ENCODE results near the gene GPATCH3. TPM values are rescaled to one million over a fixed set of nuclear protein-coding genes. Genes with fewer than 3 reads are reported as not detected.
"Not testable (repeated sequence)": the region's sequence is repeated elsewhere in the genome, so short reads cannot be mapped to it uniquely, and the experiment has no call there.

The GPATCH3 gene
- polyA plus RNA-seq, 1 donor (not counting 4 experiments of a cell fraction or from before 2014, with no cell fraction given), result 5.7 TPM

DNA sequence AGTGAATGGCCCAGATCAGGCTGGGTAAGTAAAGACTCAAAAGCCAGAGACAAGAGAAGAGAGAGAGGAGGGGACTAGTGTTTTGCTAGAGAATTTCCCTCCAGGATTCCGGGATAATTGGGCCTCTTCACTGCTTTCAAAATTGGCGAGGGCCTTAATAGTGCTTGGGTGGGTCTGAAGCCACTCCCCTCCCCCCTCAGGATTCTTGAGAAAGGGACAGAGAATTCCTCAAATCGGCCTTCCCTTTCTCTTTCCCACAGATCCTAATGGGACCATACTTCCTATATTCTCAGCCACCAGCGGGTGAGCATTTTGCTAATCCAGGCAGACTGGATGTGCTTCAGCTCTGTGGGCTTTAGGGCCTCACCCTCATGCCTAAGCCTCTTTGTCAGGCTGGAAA, 25.4 kb downstream of the GPATCH3 start:
- no peaks in the 10 kb centered on the region for H4K20me1 ChIP-seq (ENCODE audit: control insufficient read depth, extremely low read depth, insufficient read depth, low read length)
- no peaks in the 10 kb centered on the region for H3K27me3 ChIP-seq (ENCODE audit: control insufficient read depth, extremely low read depth, insufficient read depth, low read length)
- dilution Hi-C loops (cut with MboI; ENCODE audit: extremely low pct_ligation_motif_present, low sequenced_read_pairs), result no loop called here
- FAIRE-seq (no peak), DNase-seq (ENCODE audit: low read depth, low spot score) (no peak)
- H3K27ac ChIP-seq (ENCODE audit: control insufficient read depth, insufficient read depth, low read length), result peak overlapping the region; percentile 27
- H3K4me3 ChIP-seq (ENCODE audit: control insufficient read depth in 2 of 3, extremely low read depth in 1 of 3, insufficient read depth in 2 of 3, low read depth in 1 of 3, low read length in 3 of 3), result no peak overlapping the region
- TF ChIP-seq, protein P1, sequence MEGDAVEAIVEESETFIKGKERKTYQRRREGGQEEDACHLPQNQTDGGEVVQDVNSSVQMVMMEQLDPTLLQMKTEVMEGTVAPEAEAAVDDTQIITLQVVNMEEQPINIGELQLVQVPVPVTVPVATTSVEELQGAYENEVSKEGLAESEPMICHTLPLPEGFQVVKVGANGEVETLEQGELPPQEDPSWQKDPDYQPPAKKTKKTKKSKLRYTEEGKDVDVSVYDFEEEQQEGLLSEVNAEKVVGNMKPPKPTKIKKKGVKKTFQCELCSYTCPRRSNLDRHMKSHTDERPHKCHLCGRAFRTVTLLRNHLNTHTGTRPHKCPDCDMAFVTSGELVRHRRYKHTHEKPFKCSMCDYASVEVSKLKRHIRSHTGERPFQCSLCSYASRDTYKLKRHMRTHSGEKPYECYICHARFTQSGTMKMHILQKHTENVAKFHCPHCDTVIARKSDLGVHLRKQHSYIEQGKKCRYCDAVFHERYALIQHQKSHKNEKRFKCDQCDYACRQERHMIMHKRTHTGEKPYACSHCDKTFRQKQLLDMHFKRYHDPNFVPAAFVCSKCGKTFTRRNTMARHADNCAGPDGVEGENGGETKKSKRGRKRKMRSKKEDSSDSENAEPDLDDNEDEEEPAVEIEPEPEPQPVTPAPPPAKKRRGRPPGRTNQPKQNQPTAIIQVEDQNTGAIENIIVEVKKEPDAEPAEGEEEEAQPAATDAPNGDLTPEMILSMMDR (optimal IDR thresholded peaks at IDR 0.05 in 1 of 3, IDR thresholded peaks at IDR 0.05 in 1 of 3, conservative IDR thresholded peaks at IDR 0.05 in 1 of 3; ENCODE audit: extremely low read depth in 1 of 3, insufficient read depth in 2 of 3, low read length in 3 of 3), result no peak
- no peak for TF ChIP-seq EZH2 (IDR thresholded peaks at IDR 0.05; ENCODE audit: low read length)
- H3K36me3 ChIP-seq (ENCODE audit: control insufficient read depth in 2 of 2, extremely low read depth in 1 of 2, insufficient read depth in 2 of 2, low read length in 2 of 2), result peaks cover 8 to 24% of the 10 kb centered on the region in 2 experiments
- no peak overlapping the region for H3K9ac ChIP-seq (ENCODE audit: control insufficient read depth, extremely low read depth, insufficient read depth, low read length)
- H3K79me2 ChIP-seq (ENCODE audit: control insufficient read depth, insufficient read depth, low read length), result no peaks in the 10 kb centered on the region
- no peaks in the 10 kb centered on the region for H3K9me1 ChIP-seq (ENCODE audit: control insufficient read depth, extremely low read depth, insufficient read depth, low read length)
- H3K4me1 ChIP-seq (ENCODE audit: control insufficient read depth, extremely low read depth, insufficient read depth, low read length), result peaks cover 34% of the 10 kb centered on the region
- no peak overlapping the region for H2AFZ ChIP-seq (ENCODE audit: control insufficient read depth, low read length)
- no peak overlapping the region for H3K4me2 ChIP-seq (ENCODE audit: control insufficient read depth, extremely low read depth, insufficient read depth, low read depth, low read length)
- no peaks in the 10 kb centered on the region for H3K9me3 ChIP-seq (ENCODE audit: control insufficient read depth, low read depth, low read length)

DNA sequence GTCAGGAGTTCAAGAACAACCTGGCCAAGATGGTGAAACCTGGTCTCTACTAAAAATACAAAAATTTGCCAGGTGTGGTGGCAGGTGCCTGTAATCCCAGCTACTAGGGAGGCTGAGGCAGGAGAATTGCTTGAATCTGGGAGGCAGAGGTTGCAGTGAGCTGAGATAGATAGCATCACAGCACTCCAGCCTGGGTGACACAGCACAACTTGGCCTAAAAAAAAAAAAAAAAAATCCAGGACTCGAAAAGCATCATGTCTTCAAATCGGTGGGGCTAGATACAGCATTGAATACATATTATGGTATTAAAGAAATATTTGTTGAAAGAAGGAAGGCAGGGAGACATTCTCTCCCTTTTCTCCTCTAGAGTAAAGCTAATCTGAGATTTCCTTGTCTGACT, 27.2 kb downstream of the GPATCH3 start:
- H3K4me3 ChIP-seq (ENCODE audit: control insufficient read depth in 2 of 3, extremely low read depth in 1 of 3, insufficient read depth in 2 of 3, low read depth in 1 of 3, low read length in 3 of 3); DNase-seq (ENCODE audit: low read depth, low spot score); H3K4me2 ChIP-seq (ENCODE audit: control insufficient read depth, extremely low read depth, insufficient read depth, low read depth, low read length); H3K79me2 ChIP-seq (ENCODE audit: control insufficient read depth, insufficient read depth, low read length); H2AFZ ChIP-seq (ENCODE audit: control insufficient read depth, low read length); H4K20me1 ChIP-seq (ENCODE audit: control insufficient read depth, extremely low read depth, insufficient read depth, low read length); FAIRE-seq; H3K36me3 ChIP-seq (ENCODE audit: control insufficient read depth in 2 of 2, extremely low read depth in 1 of 2, insufficient read depth in 2 of 2, low read length in 2 of 2); H3K9ac ChIP-seq (ENCODE audit: control insufficient read depth, extremely low read depth, insufficient read depth, low read length); H3K9me1 ChIP-seq (ENCODE audit: control insufficient read depth, extremely low read depth, insufficient read depth, low read length); H3K27me3 ChIP-seq (ENCODE audit: control insufficient read depth, extremely low read depth, insufficient read depth, low read length); dilution Hi-C loops (cut with MboI; ENCODE audit: extremely low pct_ligation_motif_present, low sequenced_read_pairs); H3K9me3 ChIP-seq (ENCODE audit: control insufficient read depth, low read depth, low read length): not testable (repeated sequence)
- peaks cover 30% of the 10 kb centered on the region for H3K4me1 ChIP-seq (ENCODE audit: control insufficient read depth, extremely low read depth, insufficient read depth, low read length)
- H3K27ac ChIP-seq (ENCODE audit: control insufficient read depth, insufficient read depth, low read length), result peak overlapping the region; percentile 20

Measured in keratinocyte (primary cell).